Ascending aorta (tissue), 2 donors: ENCODE measurements around the gene PAK4. TPM values are rescaled to one million over a fixed set of nuclear protein-coding genes. Genes with fewer than 3 reads are reported as not detected.

Experiments used
- DNase-seq, 2 donors: peaks; one replicate each; pipeline ENCODE4 v3.0.0-alpha.2; 2019; ENCODE audit warnings: low spot score in 2 of 2
- H3K27ac ChIP-seq, 2 donors: fragments of 200-600 bp; sonication (generic); one replicate each; pipeline ENCODE4 v1.5.1; 2016 to 2017; ENCODE audit warnings: mild to moderate bottlenecking in 1 of 2
- H3K27me3 ChIP-seq: fragments of 200-600 bp; sonication (generic); one replicate; pipeline ENCODE4 v1.5.1; 2017
- H3K36me3 ChIP-seq, 2 donors: fragments of 200-600 bp; sonication (generic); one replicate each; pipeline ENCODE4 v1.5.1; 2016
- H3K4me1 ChIP-seq, 2 donors: fragments of 200-600 bp; sonication (generic); one replicate each; pipeline ENCODE4 v1.5.1; 2016 to 2017; ENCODE audit warnings: mild to moderate bottlenecking in 1 of 2
- H3K4me3 ChIP-seq, 2 donors: fragments of 200-600 bp; sonication (generic); one replicate each; pipeline ENCODE4 v1.5.1; 2016 to 2017; ENCODE audit warnings: mild to moderate bottlenecking in 1 of 2
- H3K9me3 ChIP-seq, 2 donors: fragments of 200-600 bp; sonication (generic); one replicate each; pipeline ENCODE4 v1.5.1; 2016
- CTCF ChIP-seq, 3 experiments: fragments of 200-600 bp in 2 of 3; fragments of 450-650 bp in 1 of 3; sonication (generic) in 2 of 3; IDR thresholded peaks; one replicate each; pipeline ENCODE4 v1.5.1; 2016 to 2019; ENCODE audit warnings: antibody characterized with exemption in 3 of 3, mild to moderate bottlenecking in 1 of 3, moderate library complexity in 1 of 3
- intact Hi-C: fragments of 100-400 bp; cut with DNase I; formaldehyde crosslinking; loops from one replicate; pipeline ENCODE4 v1.15.1; 2023
- total RNA-seq: library from RNA; depleted of rRNA; stranded (reverse); fragments of >200 nt; gene quantifications from one replicate; pipeline ENCODE4 v1.1.0, GENCODE V29; 2016

Gene PAK4
- 27.4 TPM for total RNA-seq

- peak within 1 kb of the TSS; percentile 59 to 68 for H3K27ac ChIP-seq
- H3K4me3 ChIP-seq, result peak within 1 kb of the TSS; percentile 88 to 89
- H3K27me3 ChIP-seq, result no peaks in the 10 kb centered on the region
- peak; percentile 90 to 99 for DNase-seq
- H3K36me3 ChIP-seq, result no peaks in the 10 kb centered on the region
- TF ChIP-seq CTCF (IDR thresholded peaks at IDR 0.05), result no peak
- H3K4me1 ChIP-seq, result peaks cover 9 to 24% of the 10 kb centered on the region in 2 donors
- intact Hi-C loops, result loop anchor here (1.0 to 10.0 kb wide), 5 partner anchors 20 to 709 kb away; partner anchors contain the start of genes DYRK1B, EID2, SAMD4B and SUPT5H
- H3K9me3 ChIP-seq, result no peaks in the 10 kb centered on the region
These were observed at the start of gene PAK4 for GRCh38 chr19:39125554-39126311. Gene PAK4 (plus strand): TSS chr19:39125786. CDS start chr19:39169554, 43,768 bp downstream.

GRCh38 chr19:39077323-39077722 lies 48.3 kb upstream of the PAK4 start:
- no peak for TF ChIP-seq CTCF (IDR thresholded peaks at IDR 0.05)
- Histone ChIP-seq H3K36me3 (no peaks in the 10 kb centered on the region), H3K27me3 (no peaks in the 10 kb centered on the region), H3K9me3 (no peaks in the 10 kb centered on the region), H3K4me3 (no peak overlapping the region), H3K27ac (no peak overlapping the region), H3K4me1 (no peaks in the 10 kb centered on the region)
- intact Hi-C loops, result no loop called here
- no peak for DNase-seq

GRCh38 chr19:39078436-39079200 lies 47.0 kb upstream of the PAK4 start:
- no peak for DNase-seq
- Histone ChIP-seq H3K27ac (no peak overlapping the region), H3K9me3 (no peaks in the 10 kb centered on the region), H3K27me3 (peaks cover 3% of the 10 kb centered on the region), H3K4me1 (no peaks in the 10 kb centered on the region), H3K4me3 (no peak overlapping the region), H3K36me3 (no peaks in the 10 kb centered on the region)
- TF ChIP-seq CTCF (IDR thresholded peaks at IDR 0.05), result no peak
- intact Hi-C loops, result no loop called here

DNA sequence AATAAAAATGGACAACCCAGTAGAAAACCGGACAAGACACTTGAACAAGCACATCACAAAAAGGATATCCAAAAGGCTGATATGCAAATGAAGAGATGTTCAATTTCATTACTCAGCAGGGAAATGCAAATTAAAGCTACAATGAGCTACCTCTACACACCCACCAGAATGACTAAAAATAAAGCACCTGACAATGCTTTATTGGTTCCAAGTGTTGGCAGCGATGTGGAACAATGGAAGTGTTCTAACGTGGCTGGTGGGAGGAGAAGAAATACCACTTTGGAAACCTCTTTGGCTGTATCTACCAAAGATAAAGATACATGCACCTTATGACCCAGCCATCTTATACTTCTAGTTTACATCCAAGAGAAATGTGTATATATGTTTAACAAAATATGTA lies 45.2 kb upstream of the PAK4 start:
- TF ChIP-seq CTCF (IDR thresholded peaks at IDR 0.05), result no peak
- H3K4me3 ChIP-seq, result no peak overlapping the region
- no peak for DNase-seq
- no peak overlapping the region for H3K27ac ChIP-seq
- peaks cover 0 to 6% of the 10 kb centered on the region in 2 donors for H3K4me1 ChIP-seq
- intact Hi-C loops, result no loop called here
- no peaks in the 10 kb centered on the region for H3K36me3 ChIP-seq
- H3K9me3 ChIP-seq, result no peaks in the 10 kb centered on the region
- peaks cover 19% of the 10 kb centered on the region for H3K27me3 ChIP-seq

GRCh38 chr19:39082167-39082566 lies 43.4 kb upstream of the PAK4 start:
- H3K27ac ChIP-seq, result no peak overlapping the region
- no peak overlapping the region for H3K4me3 ChIP-seq
- H3K27me3 ChIP-seq, result peaks cover 19% of the 10 kb centered on the region
- peaks cover 0 to 6% of the 10 kb centered on the region in 2 donors for H3K4me1 ChIP-seq
- no peaks in the 10 kb centered on the region for H3K9me3 ChIP-seq
- no peak for DNase-seq
- no peak for TF ChIP-seq CTCF (IDR thresholded peaks at IDR 0.05)
- intact Hi-C loops, result no loop called here
- H3K36me3 ChIP-seq, result no peaks in the 10 kb centered on the region
